Activated CD8-positive, alpha-beta T cell treated with anti-CD3 and anti-CD28 coated beads for 36 hours (primary cell): Measurements from ENCODE around the gene PARK7. TPM values are rescaled to one million over a fixed set of nuclear protein-coding genes. Genes with fewer than 3 reads are reported as not detected.

ENCODE experiments used
- ATAC-seq: fragments of 200-7000 bp; cut with Tn5 transposase; one replicate; pipeline ENCODE4 v1.10.0; 2021; ENCODE audit warnings: mild to moderate bottlenecking, moderate library complexity
- CTCF ChIA-PET: fragments of 350-600 bp; sonication (Branson Sonifier 250); formaldehyde crosslinking; loops from one replicate; lab custom pipeline; 2021; ENCODE audit warnings: antibody characterized with exemption; lab: Charles Lee
- POLR2A ChIA-PET: fragments of 350-600 bp; sonication (Branson Sonifier 250); formaldehyde crosslinking; loops from one replicate; lab custom pipeline; 2021; ENCODE audit warnings: antibody characterized with exemption; lab: Charles Lee
- DNase-seq: peaks from one replicate; pipeline ENCODE4 v3.0.0-alpha.2; 2020
- H3K27ac Mint-ChIP-seq: one replicate; pipeline ENCODE4 v1.8.0; 2021; ENCODE audit warnings: mild to moderate bottlenecking, mixed read lengths
- H3K27me3 Mint-ChIP-seq: one replicate; pipeline ENCODE4 v1.8.0; 2021; ENCODE audit warnings: mixed read lengths
- H3K36me3 Mint-ChIP-seq: one replicate; pipeline ENCODE4 v1.8.0; 2021; ENCODE audit warnings: low read depth, mixed read lengths
- H3K4me1 Mint-ChIP-seq: one replicate; pipeline ENCODE4 v1.8.0; 2021; ENCODE audit warnings: low read depth, mixed read lengths
- H3K4me3 Mint-ChIP-seq: one replicate; pipeline ENCODE4 v1.8.0; 2021; ENCODE audit warnings: mild to moderate bottlenecking, moderate library complexity, mixed read lengths
- H3K9me3 Mint-ChIP-seq: one replicate; pipeline ENCODE4 v1.8.0; 2021; ENCODE audit warnings: mixed read lengths
- CTCF ChIP-seq: fragments of 200-600 bp; IDR thresholded peaks from one replicate; pipeline ENCODE4 v1.8.0; 2022; ENCODE audit warnings: antibody characterized with exemption, mild to moderate bottlenecking
- intact Hi-C: fragments of 100-400 bp; cut with micrococcal nuclease; formaldehyde crosslinking; loops from one replicate; pipeline ENCODE4 v1.10.0; 2022
- total RNA-seq, 2 experiments: library from RNA; stranded (reverse); gene quantifications; one replicate each; pipeline ENCODE4 v1.2.3, GENCODE V29; 2021

PARK7 gene
- total RNA-seq, 2 experiments from 2014 or later: 539 to 552 TPM

- no peaks in the 10 kb centered on the region for H3K27me3 Mint-ChIP-seq
- peaks cover 6% of the 10 kb centered on the region for H3K4me1 Mint-ChIP-seq
- DNase-seq (no peak), ATAC-seq (peak; percentile 37)
- intact Hi-C loops: no loop called here
- H3K9me3 Mint-ChIP-seq: no peaks in the 10 kb centered on the region
- no peak overlapping the region for H3K27ac Mint-ChIP-seq
- POLR2A ChIA-PET: no interaction called here
- CTCF ChIA-PET: no interaction called here
- no peak overlapping the region for H3K4me3 Mint-ChIP-seq
- no peak for TF ChIP-seq CTCF
- H3K36me3 Mint-ChIP-seq: peaks cover 34% of the 10 kb centered on the region
Observed at GRCh38 chr1:7993593-7994479, 32.3 kb downstream of the PARK7 start.

- peak; percentile 22 for TF ChIP-seq CTCF
Observed at GRCh38 chr1:7994827-7995226, 33.3 kb downstream of the PARK7 start.

GRCh38 chr1:7995437-7995836 lies 33.9 kb downstream of the PARK7 start:
- ATAC-seq (no peak), DNase-seq (no peak)
- CTCF ChIA-PET: no interaction called here
- H3K27ac Mint-ChIP-seq: no peak overlapping the region
- TF ChIP-seq CTCF: no peak
- intact Hi-C loops: no loop called here
- no peaks in the 10 kb centered on the region for H3K27me3 Mint-ChIP-seq
- H3K9me3 Mint-ChIP-seq: no peaks in the 10 kb centered on the region
- peaks cover 23% of the 10 kb centered on the region for H3K36me3 Mint-ChIP-seq
- POLR2A ChIA-PET: no interaction called here
- peaks cover 5% of the 10 kb centered on the region for H3K4me1 Mint-ChIP-seq
- no peak overlapping the region for H3K4me3 Mint-ChIP-seq

More at GRCh38 chr1:7994827-7995226, 33.3 kb downstream of the PARK7 start:
- H3K36me3 Mint-ChIP-seq: peaks cover 27% of the 10 kb centered on the region
- H3K27me3 Mint-ChIP-seq: no peaks in the 10 kb centered on the region
- POLR2A ChIA-PET: no interaction called here
- DNase-seq: no peak
- H3K4me3 Mint-ChIP-seq: no peak overlapping the region
- peaks cover 6% of the 10 kb centered on the region for H3K4me1 Mint-ChIP-seq
- CTCF ChIA-PET: no interaction called here
- no peak for ATAC-seq
- intact Hi-C loops: no loop called here
- no peaks in the 10 kb centered on the region for H3K9me3 Mint-ChIP-seq
- H3K27ac Mint-ChIP-seq: peak overlapping the region; percentile 15

- CTCF ChIA-PET: no interaction called here
- TF ChIP-seq CTCF: no peak
- Mint-ChIP-seq H3K36me3 (peaks cover 11% of the 10 kb centered on the region), H3K27ac (no peak overlapping the region), H3K27me3 (no peaks in the 10 kb centered on the region), H3K4me3 (no peak overlapping the region), H3K4me1 (no peaks in the 10 kb centered on the region), H3K9me3 (no peaks in the 10 kb centered on the region)
- intact Hi-C loops: no loop called here
- POLR2A ChIA-PET: no interaction called here
- ATAC-seq (no peak), DNase-seq (no peak)
Observed at GRCh38 chr1:8002329-8002910, 40.9 kb downstream of the PARK7 start.

GRCh38 chr1:8002921-8003320 lies 41.4 kb downstream of the PARK7 start:
- Mint-ChIP-seq H3K27ac (no peak overlapping the region), H3K36me3 (peaks cover 9% of the 10 kb centered on the region), H3K4me3 (no peak overlapping the region), H3K9me3 (no peaks in the 10 kb centered on the region), H3K4me1 (no peaks in the 10 kb centered on the region), H3K27me3 (no peaks in the 10 kb centered on the region)
- no peak for TF ChIP-seq CTCF
- CTCF ChIA-PET: no interaction called here
- POLR2A ChIA-PET: no interaction called here
- intact Hi-C loops: no loop called here
- no peak for ATAC-seq
- no peak for DNase-seq
